IMR-90 (cell line): ENCODE results near the gene SAMSN1. TPM values are rescaled to one million over a fixed set of nuclear protein-coding genes. Genes with fewer than 3 reads are reported as not detected.

Experiments
- ATAC-seq: fragments of 200-7000 bp; cut with Tn5 transposase; 2 replicates; pipeline ENCODE4 v1.9.1; 2020; ENCODE audit warnings: low read depth, mild to moderate bottlenecking, moderate library complexity
- BruUV-seq: library from RNA; stranded (reverse); fragments of 400-500 nt; replicated peaks from 2 replicates; lab custom pipeline; 2021; lab: Mats Ljungman, UMichigan
- CTCF ChIA-PET: fragments of 300-600 bp; formaldehyde crosslinking; extraction: SDS; loops from one replicate; lab custom pipeline; 2021; ENCODE audit warnings: antibody characterized with exemption; lab: Yijun Ruan, JAX
- POLR2A ChIA-PET: fragments of 300-600 bp; sonication (Branson Sonifier 250); formaldehyde crosslinking; loops from one replicate; lab custom pipeline; 2022; ENCODE audit warnings: antibody characterized with exemption; ENCODE audit not compliant: unreplicated experiment; lab: Charles Lee
- DNase-seq: peaks from one replicate; pipeline ENCODE4 v3.0.0; 2013
- H2AFZ ChIP-seq: replicated peaks from 2 replicates; pipeline ENCODE3; 2013; ENCODE audit warnings: low read length, mild to moderate bottlenecking; ENCODE audit not compliant: poor library complexity
- H2AK5ac ChIP-seq: 2 replicates; pipeline ENCODE4 v1.6.1; 2013; ENCODE audit warnings: low read depth, low read length, inconsistent platforms
- H2AK9ac ChIP-seq: replicated peaks from 2 replicates; pipeline ENCODE3; 2013; ENCODE audit warnings: mild to moderate bottlenecking, low read depth, low read length, moderate library complexity; ENCODE audit not compliant: poor library complexity
- H2BK120ac ChIP-seq: 2 replicates; pipeline ENCODE4 v1.6.1; 2013; ENCODE audit warnings: low read depth, low read length, inconsistent platforms
- H2BK15ac ChIP-seq: 3 replicates; pipeline ENCODE4 v1.6.1; 2013; ENCODE audit warnings: low read depth, low read length, inconsistent platforms
- H2BK20ac ChIP-seq: 2 replicates; pipeline ENCODE4 v1.6.1; 2013; ENCODE audit warnings: low read depth, mild to moderate bottlenecking, inconsistent platforms, low read length, moderate library complexity
- H2BK5ac ChIP-seq: 2 replicates; pipeline ENCODE4 v1.6.1; 2013; ENCODE audit warnings: mild to moderate bottlenecking, low read depth, low read length, inconsistent platforms; ENCODE audit not compliant: poor library complexity, severe bottlenecking
- H3K14ac ChIP-seq: replicated peaks from 2 replicates; pipeline ENCODE4 v1.6.1; 2013; ENCODE audit warnings: low read depth, low read length, inconsistent platforms
- H3K18ac ChIP-seq: 2 replicates; pipeline ENCODE4 v1.6.1; 2013; ENCODE audit warnings: low read depth, low read length, control low read depth
- H3K23ac ChIP-seq: 2 replicates; pipeline ENCODE4 v1.6.1; 2013; ENCODE audit warnings: low read depth, low read length, inconsistent platforms
- H3K27ac ChIP-seq: 2 replicates; pipeline ENCODE4 v1.5.1; 2013; ENCODE audit warnings: mild to moderate bottlenecking, control low read depth, low read length; ENCODE audit not compliant: insufficient read depth
- H3K27me3 ChIP-seq: 2 replicates; pipeline ENCODE4 v1.6.1; 2013; ENCODE audit warnings: low read length; ENCODE audit not compliant: control insufficient read depth, insufficient read depth
- H3K36me3 ChIP-seq: 2 replicates; pipeline ENCODE4 v1.6.1; 2013; ENCODE audit warnings: low read length, mixed read lengths; ENCODE audit not compliant: control insufficient read depth, insufficient read depth
- H3K4ac ChIP-seq: 2 replicates; pipeline ENCODE4 v1.6.1; 2013; ENCODE audit warnings: low read depth, low read length, inconsistent platforms
- H3K4me1 ChIP-seq: 2 replicates; pipeline ENCODE4 v1.6.1; 2013; ENCODE audit warnings: low read length, mixed read lengths; ENCODE audit not compliant: control insufficient read depth, insufficient read depth
- H3K4me2 ChIP-seq: 2 replicates; pipeline ENCODE4 v1.6.1; 2013; ENCODE audit warnings: low read depth, mild to moderate bottlenecking, control low read depth, low read length, moderate library complexity
- H3K4me3 ChIP-seq: 2 replicates; pipeline ENCODE4 v1.5.1; 2013; ENCODE audit warnings: low read depth, mild to moderate bottlenecking, control low read depth, low read length, moderate library complexity; ENCODE audit not compliant: insufficient read depth
- H3K56ac ChIP-seq: 2 replicates; pipeline ENCODE4 v1.6.1; 2013; ENCODE audit warnings: low read length, inconsistent platforms; ENCODE audit not compliant: insufficient read depth; ENCODE audit errors: extremely low read depth
- H3K79me1 ChIP-seq, 2 experiments: 2 replicates each; pipeline ENCODE4 v1.6.1; 2013; ENCODE audit warnings: low read length in 2 of 2, inconsistent platforms in 1 of 2, low read depth in 1 of 2
- H3K9ac ChIP-seq: 2 replicates; pipeline ENCODE4 v1.6.1; 2013; ENCODE audit warnings: low read depth, low read length, control low read depth
- H3K9me1 ChIP-seq: 2 replicates; pipeline ENCODE4 v1.6.1; 2013; ENCODE audit warnings: low read length, inconsistent platforms; ENCODE audit not compliant: insufficient read depth
- H3K9me3 ChIP-seq: 2 replicates; pipeline ENCODE4 v1.6.1; 2013; ENCODE audit warnings: low read length; ENCODE audit not compliant: control insufficient read depth, insufficient read depth
- H4K20me1 ChIP-seq: 2 replicates; pipeline ENCODE4 v1.6.1; 2013; ENCODE audit warnings: low read length, inconsistent platforms; ENCODE audit not compliant: insufficient read depth
- H4K5ac ChIP-seq: 2 replicates; pipeline ENCODE4 v1.6.1; 2013; ENCODE audit warnings: mild to moderate bottlenecking, low read depth, low read length, control low read depth
- H4K8ac ChIP-seq, 2 experiments: 2 replicates each; pipeline ENCODE4 v1.6.1; 2013; ENCODE audit warnings: low read depth in 2 of 2, low read length in 2 of 2, control low read depth in 1 of 2, inconsistent platforms in 1 of 2
- H4K91ac ChIP-seq: 2 replicates; pipeline ENCODE4 v1.6.1; 2013; ENCODE audit warnings: low read depth, low read length, inconsistent platforms; ENCODE audit not compliant: insufficient read depth
- CEBPB ChIP-seq: IDR thresholded peaks from 2 replicates; pipeline ENCODE4 v1.6.1; 2012; ENCODE audit warnings: low read depth, low read length, improper control_type of control experiment
- CHD1 ChIP-seq: IDR thresholded peaks from 2 replicates; pipeline ENCODE4 v1.6.1; 2012; ENCODE audit warnings: low read depth, low read length, improper control_type of control experiment
- ELK1 ChIP-seq: fragments of 150-350 bp; IDR thresholded peaks from 2 replicates; pipeline ENCODE4 v1.6.1; 2016; ENCODE audit warnings: low read depth, mild to moderate bottlenecking, low read length, moderate library complexity, borderline replicate concordance
- MAFK ChIP-seq: IDR thresholded peaks from 2 replicates; pipeline ENCODE4 v1.6.1; 2012; ENCODE audit warnings: low read depth, low read length, improper control_type of control experiment
- MAZ ChIP-seq: IDR thresholded peaks from 2 replicates; pipeline ENCODE4 v1.6.1; 2012; ENCODE audit warnings: low read depth, mild to moderate bottlenecking, low read length, improper control_type of control experiment, moderate library complexity, borderline replicate concordance
- NFE2L2 ChIP-seq: fragments of 150-350 bp; IDR thresholded peaks from 2 replicates; pipeline ENCODE4 v1.6.1; 2016; ENCODE audit warnings: low read depth, mild to moderate bottlenecking, low read length
- RCOR1 ChIP-seq: IDR thresholded peaks from 2 replicates; pipeline ENCODE4 v1.6.1; 2012; ENCODE audit warnings: mild to moderate bottlenecking, low read length, improper control_type of control experiment; ENCODE audit not compliant: insufficient replicate concordance
- RFX5 ChIP-seq: IDR thresholded peaks from 2 replicates; pipeline ENCODE4 v1.8.0; 2012; ENCODE audit warnings: low read depth, mild to moderate bottlenecking, low read length, moderate library complexity
- WGBS, 2 experiments: methylation state at CpG; one replicate each; pipeline versions ENCODE4 v1.1.5 to v1.1.7; 2013; ENCODE audit warnings: missing lambda C conversion rate in 2 of 2; ENCODE audit not compliant: insufficient read length in 1 of 2; ENCODE audit errors: extremely low coverage in 2 of 2; 5-methylcytosine and 5-hydroxymethylcytosine counted together
- dilution Hi-C: fragments of 300-500 bp; cut with HindIII; formaldehyde crosslinking; loops from one replicate; pipeline ENCODE4 v1.14.3; 2018; ENCODE audit warnings: low sequenced_read_pairs; ENCODE audit not compliant: unreplicated experiment
- in situ Hi-C: fragments of 300-500 bp; cut with MboI; formaldehyde crosslinking; loops from 3 replicates; pipeline ENCODE4 v1.14.3; 2019; ENCODE audit warnings: low sequenced_read_pairs, inconsistent platforms, mixed read lengths
- intact Hi-C: fragments of 100-400 bp; cut with micrococcal nuclease; formaldehyde crosslinking; loops from 2 replicates; pipeline ENCODE4 v1.10.0; 2022
- polyA plus RNA-seq, 3 experiments: library from polyadenylated mRNA; depleted of rRNA; stranded (reverse); fragments of >200 nt; gene quantifications; 2 replicates each; pipeline ENCODE4 v1.2.3, GENCODE V29; 2012; ENCODE audit warnings: low replicate concordance in 1 of 3
- total RNA-seq: library from RNA; depleted of rRNA; stranded (reverse); fragments of >200 nt; gene quantifications from 2 replicates; pipeline ENCODE4 v1.2.3, GENCODE V29; 2012

The SAMSN1 gene
- total and polyA plus RNA-seq, 2 of the 4 experiments (the other 2 are of a cell fraction): not detected

GRCh38 chr21:14456911-14457310, 89.2 kb downstream of the SAMSN1 start:
- no peak overlapping the region for H3K56ac ChIP-seq
- WGBS, 2 experiments: no CpG with 5 or more reads among the region's 1 CpG
- ATAC-seq: no peak
- H4K8ac ChIP-seq: no peak overlapping the region
- no peak overlapping the region for H2BK15ac ChIP-seq
- H4K5ac ChIP-seq: no peak overlapping the region
- H3K36me3 ChIP-seq: no peaks in the 10 kb centered on the region
- no TSS peak for BruUV-seq
- no peak overlapping the region for H3K4ac ChIP-seq
- H2BK120ac ChIP-seq: no peak overlapping the region
- H3K4me1 ChIP-seq: no peaks in the 10 kb centered on the region
- no peaks in the 10 kb centered on the region for H3K9me1 ChIP-seq
- no peak overlapping the region for H2AK9ac ChIP-seq
- H3K18ac ChIP-seq: no peak overlapping the region
- H2BK5ac ChIP-seq: no peak overlapping the region
- no peak overlapping the region for H3K14ac ChIP-seq
- H3K4me3 ChIP-seq: no peak overlapping the region
- H4K20me1 ChIP-seq: no peaks in the 10 kb centered on the region
- intact Hi-C loops: no loop called here
- in situ Hi-C loops: no loop called here
- dilution Hi-C loops: no loop called here
- TF ChIP-seq MAFK: no peak
- TF ChIP-seq CEBPB: no peak
- TF ChIP-seq RCOR1: no peak
- no peak for TF ChIP-seq ELK1
- TF ChIP-seq RFX5: no peak
- TF ChIP-seq CHD1: no peak
- no peak for TF ChIP-seq MAZ
- TF ChIP-seq NFE2L2: no peak
- no peak overlapping the region for H4K91ac ChIP-seq
- H3K23ac ChIP-seq: no peak overlapping the region
- no peak overlapping the region for H2BK20ac ChIP-seq
- ChIA-PET CTCF (no interaction called here), POLR2A (no interaction called here)
- no peak for DNase-seq
- no peaks in the 10 kb centered on the region for H3K79me1 ChIP-seq
- H2AFZ ChIP-seq: no peak overlapping the region
- no peaks in the 10 kb centered on the region for H3K9me3 ChIP-seq
- H3K9ac ChIP-seq: no peak overlapping the region
- no peak overlapping the region for H3K27ac ChIP-seq
- H3K4me2 ChIP-seq: no peak overlapping the region
- H2AK5ac ChIP-seq: no peak overlapping the region
- H3K27me3 ChIP-seq: no peaks in the 10 kb centered on the region
